ENCODE results near the gene CHRNA9. TPM values are rescaled to one million over a fixed set of nuclear protein-coding genes. Genes with fewer than 3 reads are reported as not detected.

The CHRNA9 gene
- total RNA-seq, 1 donor from 2014 or later, result not detected

- no peak for TF ChIP-seq CTCF (IDR thresholded peaks at IDR 0.05)
- peak; percentile 32 for ATAC-seq
- no peak for DNase-seq
- Histone ChIP-seq H3K27me3 (no peaks in the 10 kb centered on the region), H3K4me1 (peaks cover 18% of the 10 kb centered on the region), H3K4me3 (no peak overlapping the region), H3K9me3 (no peaks in the 10 kb centered on the region), H3K27ac (no peak overlapping the region), H3K36me3 (no peaks in the 10 kb centered on the region)
- intact Hi-C loops (cut with DNase I), result loop anchor here (5.0 kb wide), 1 partner anchor 250 kb away; no protein-coding TSS in a partner anchor
Measured at GRCh38 chr4:40311811-40312346, 23.3 kb upstream of the CHRNA9 start.

GRCh38 chr4:40314951-40315350, 20.2 kb upstream of the CHRNA9 start:
- Histone ChIP-seq H3K4me1 (peaks cover 7% of the 10 kb centered on the region), H3K4me3 (no peak overlapping the region), H3K27ac (no peak overlapping the region), H3K9me3 (no peaks in the 10 kb centered on the region), H3K36me3 (no peaks in the 10 kb centered on the region), H3K27me3 (no peaks in the 10 kb centered on the region)
- DNase-seq (no peak), ATAC-seq (no peak)
- TF ChIP-seq CTCF (IDR thresholded peaks at IDR 0.05), result no peak
- intact Hi-C loops (cut with DNase I), result loop anchor here (5.0 kb wide), 1 partner anchor 253 kb away; no protein-coding TSS in a partner anchor

- intact Hi-C loops (cut with DNase I), result no loop called here
Measured at GRCh38 chr4:40316333-40316781, 18.8 kb upstream of the CHRNA9 start.

GRCh38 chr4:40316782-40317635, 18.1 kb upstream of the CHRNA9 start:
- H3K9me3 ChIP-seq, result no peaks in the 10 kb centered on the region
- peak; percentile 91 for ATAC-seq
- DNase-seq, result no peak
- no peaks in the 10 kb centered on the region for H3K36me3 ChIP-seq
- TF ChIP-seq CTCF (IDR thresholded peaks at IDR 0.05), result peak; percentile 76
- peaks cover 6% of the 10 kb centered on the region for H3K4me1 ChIP-seq
- no peaks in the 10 kb centered on the region for H3K27me3 ChIP-seq
- H3K27ac ChIP-seq, result peak overlapping the region; percentile 48
- intact Hi-C loops (cut with DNase I), result no loop called here
- H3K4me3 ChIP-seq, result peak overlapping the region; percentile 28

More at GRCh38 chr4:40316333-40316781, 18.8 kb upstream of the CHRNA9 start:
- no peaks in the 10 kb centered on the region for H3K27me3 ChIP-seq
- peak overlapping the region; percentile 48 for H3K27ac ChIP-seq
- no peaks in the 10 kb centered on the region for H3K36me3 ChIP-seq
- peaks cover 7% of the 10 kb centered on the region for H3K4me1 ChIP-seq
- H3K4me3 ChIP-seq, result peak overlapping the region; percentile 5
- ATAC-seq (peak; percentile 38), DNase-seq (no peak)
- no peaks in the 10 kb centered on the region for H3K9me3 ChIP-seq
- no peak for TF ChIP-seq CTCF (IDR thresholded peaks at IDR 0.05)

- intact Hi-C loops (cut with DNase I), result no loop called here
- Histone ChIP-seq H3K4me3 (no peak overlapping the region), H3K4me1 (peaks cover 3% of the 10 kb centered on the region), H3K36me3 (no peaks in the 10 kb centered on the region), H3K27me3 (no peaks in the 10 kb centered on the region), H3K27ac (no peak overlapping the region), H3K9me3 (no peaks in the 10 kb centered on the region)
- no peak for TF ChIP-seq CTCF (IDR thresholded peaks at IDR 0.05)
- ATAC-seq (no peak), DNase-seq (no peak)
Measured at GRCh38 chr4:40317916-40318658, 17.0 kb upstream of the CHRNA9 start.
